ENCODE measurements around the gene RBM25. TPM values are rescaled to one million over a fixed set of nuclear protein-coding genes. Genes with fewer than 3 reads are reported as not detected.

RBM25 gene
- total RNA-seq, 1 experiment from 2014 or later = 142 TPM

- no peak for TF ChIP-seq ZSCAN18 (CRISPR knock-in tag; IDR thresholded peaks at IDR 0.05)
- TF ChIP-seq USF2 (CRISPR knock-in tag; IDR thresholded peaks at IDR 0.05) = no peak
- no peak for TF ChIP-seq FOXJ3 (CRISPR knock-in tag; IDR thresholded peaks at IDR 0.05; ENCODE audit: borderline replicate concordance)
- TF ChIP-seq KAT7 (CRISPR knock-in tag; IDR thresholded peaks at IDR 0.05; ENCODE audit: borderline replicate concordance) = no peak
- TF ChIP-seq ZNF512 (CRISPR knock-in tag; IDR thresholded peaks at IDR 0.05; ENCODE audit: borderline replicate concordance) = no peak
- TF ChIP-seq CDX4 (CRISPR knock-in tag; IDR thresholded peaks at IDR 0.05; ENCODE audit: borderline replicate concordance) = no peak
- no peak for TF ChIP-seq ZNF138 (CRISPR knock-in tag; conservative IDR thresholded peaks at IDR 0.05)
- TF ChIP-seq SMAD4 (CRISPR knock-in tag; IDR thresholded peaks at IDR 0.05) = no peak
Measured at GRCh38 chr14:73069585-73069984, 11.3 kb downstream of the RBM25 start (continued).

GRCh38 chr14:73091044-73091443 lies 32.7 kb downstream of the RBM25 start:
- Mint-ChIP-seq H3K4me1 (peaks cover 4% of the 10 kb centered on the region; the same call in 1 of the 2 replicates), H3K36me3 (peaks cover 69% of the 10 kb centered on the region), H3K27ac (no peak overlapping the region), H3K27me3 (ENCODE audit: low read depth) (no peaks in the 10 kb centered on the region), H3K4me3 (no peak overlapping the region), H3K9me3 (no peaks in the 10 kb centered on the region)
- TF ChIP-seq HMGA2 (CRISPR knock-in tag; IDR thresholded peaks at IDR 0.05) = no peak
- TF ChIP-seq PREB (CRISPR knock-in tag; IDR thresholded peaks at IDR 0.05; ENCODE audit: borderline replicate concordance) = no peak
- no peak for TF ChIP-seq PRRX2 (CRISPR knock-in tag; IDR thresholded peaks at IDR 0.05)
- no peak for TF ChIP-seq TP53 (CRISPR knock-in tag; IDR thresholded peaks at IDR 0.05)
- ChIA-PET POLR2A (no interaction called here), CTCF (no interaction called here)
- DNase-seq (ENCODE audit: low spot score) (no peak), ATAC-seq (no peak)

- Mint-ChIP-seq H3K27me3 (ENCODE audit: low read depth) (no peaks in the 10 kb centered on the region), H3K4me3 (no peak overlapping the region), H3K4me1 (peaks cover 12% of the 10 kb centered on the region), H3K9me3 (no peaks in the 10 kb centered on the region), H3K36me3 (peaks cover 55% of the 10 kb centered on the region), H3K27ac (peak overlapping the region; percentile 74)
- ChIA-PET CTCF (no interaction called here), POLR2A (no interaction called here)
- TF ChIP-seq JUN (CRISPR knock-in tag; IDR thresholded peaks at IDR 0.05) (no peak), ATF3 (CRISPR knock-in tag; conservative IDR thresholded peaks at IDR 0.05) (no peak), CBFB (CRISPR knock-in tag; IDR thresholded peaks at IDR 0.05; ENCODE audit: low read depth) (no peak), ZNF232 (CRISPR knock-in tag; IDR thresholded peaks at IDR 0.05) (no peak), ZSCAN18 (CRISPR knock-in tag; IDR thresholded peaks at IDR 0.05) (no peak), TEAD1 (CRISPR knock-in tag; IDR thresholded peaks at IDR 0.05) (no peak)
- ATAC-seq (no peak), DNase-seq (ENCODE audit: low spot score) (no peak)
Measured at GRCh38 chr14:73097421-73097820, 39.1 kb downstream of the RBM25 start.
